Regular cardiac myocyte (primary cell): ENCODE results near the gene TEX19. TPM values are rescaled to one million over a fixed set of nuclear protein-coding genes. Genes with fewer than 3 reads are reported as not detected.

Experiments used
- total RNA-seq: library from RNA; depleted of rRNA; stranded (reverse); fragments of >200 nt; gene quantifications from 2 replicates; pipeline ENCODE4 v1.2.3, GENCODE V29; 2014

The TEX19 gene
- total RNA-seq: 0.19 TPM in 1 of 2 replicates, not detected in the other

GRCh38 chr17:82358465-82359350, at the start of gene TEX19:
Gene TEX19 (plus strand): TSS chr17:82359247. CDS start chr17:82362151, 2,904 bp downstream.

GRCh38 chr17:82317394-82318168, 41.5 kb upstream of the TEX19 start, which contains the start of gene CD7:
Gene CD7 (minus strand): TSS chr17:82317608. CDS start chr17:82317495, 113 bp downstream.

GRCh38 chr17:82333279-82334171, 25.5 kb upstream of the TEX19 start, which contains the start of gene SECTM1:
Gene SECTM1 (minus strand): TSS chr17:82333766. CDS start chr17:82327240, 6,526 bp downstream.

GRCh38 chr17:82371333-82372248, 12.5 kb downstream of the TEX19 start, which contains the start of gene UTS2R:
Gene UTS2R (plus strand): TSS chr17:82371765. CDS start chr17:82374325, 2,560 bp downstream.

Other genes with a start within 250 kb of the TEX19 start
- 10.2 and 11.6 TPM in 2 replicates for gene CCDC57, start 146.4 kb upstream of the TEX19 start, total RNA-seq
- gene SLC16A3, start 130.2 kb upstream of the TEX19 start, total RNA-seq: 203 and 289 TPM in 2 replicates
- gene CSNK1D, start 85.5 kb upstream of the TEX19 start, total RNA-seq: 36.6 and 55.4 TPM in 2 replicates
- gene CD7, start 41.6 kb upstream of the TEX19 start, total RNA-seq: not detected in 2 replicates
- gene SECTM1, start 25.5 kb upstream of the TEX19 start, total RNA-seq: 8.6 and 14.7 TPM in 2 replicates
- not detected in 2 replicates for gene UTS2R, start 12.5 kb downstream of the TEX19 start, total RNA-seq
- 6.1 and 8.2 TPM in 2 replicates for gene HEXD, start 59.1 kb downstream of the TEX19 start, total RNA-seq
- 17.8 and 31.9 TPM in 2 replicates for gene OGFOD3, start 59.3 kb downstream of the TEX19 start, total RNA-seq
- gene CYBC1, start 91.5 kb downstream of the TEX19 start, total RNA-seq: 44.5 and 63.3 TPM in 2 replicates
- gene NARF, start 99.5 kb downstream of the TEX19 start, total RNA-seq: 32.4 and 43.5 TPM in 2 replicates
- gene FOXK2, start 160.5 kb downstream of the TEX19 start, total RNA-seq: 21.1 and 24.0 TPM in 2 replicates